ENCODE measurements around the gene STUB1. TPM values are rescaled to one million over a fixed set of nuclear protein-coding genes. Genes with fewer than 3 reads are reported as not detected.

The STUB1 gene
- polyA plus RNA-seq, 4 donors, result 110 to 187 (median 117) TPM

Other genes starting within 250 kb of the STUB1 start
- 10 to 100 TPM; 20.0 to 40.2 (median 32.6) TPM for gene CAPN15, start 152.7 kb upstream of the STUB1 start, polyA plus RNA-seq (ENCODE audit: insufficient read length in 4 of 4)
- gene PRR35, start 120.0 kb upstream of the STUB1 start, polyA plus RNA-seq (ENCODE audit: insufficient read length in 4 of 4), result 10 to 100 TPM in 3 of 4 donors, 1 to 10 TPM in 1; 8.2 to 20.3 (median 16.6) TPM
- gene NHLRC4, start 113.4 kb upstream of the STUB1 start, polyA plus RNA-seq (ENCODE audit: insufficient read length in 4 of 4), result 10 to 100 TPM in 1 of 4 donors, 1 to 10 TPM in 3; 7.3 to 13.7 (median 8.3) TPM
- gene PIGQ, start 110.4 kb upstream of the STUB1 start, polyA plus RNA-seq (ENCODE audit: insufficient read length in 4 of 4), result 10 to 100 TPM; 44.9 to 92.7 (median 76.9) TPM
- 10 to 100 TPM; 15.4 to 32.2 (median 24.8) TPM for gene RAB40C, start 90.3 kb upstream of the STUB1 start, polyA plus RNA-seq (ENCODE audit: insufficient read length in 4 of 4)
- gene WFIKKN1, start 49.4 kb upstream of the STUB1 start, polyA plus RNA-seq (ENCODE audit: insufficient read length in 4 of 4), result 1 to 10 TPM in 3 of 4 donors, under 1 TPM in 1; 0.83 to 3.7 (median 2.3) TPM
- gene METTL26, start 44.1 kb upstream of the STUB1 start, polyA plus RNA-seq (ENCODE audit: insufficient read length in 4 of 4), result 10 to 100 TPM; 40.1 to 81.6 (median 60.1) TPM
- gene MCRIP2, start 38.6 kb upstream of the STUB1 start, polyA plus RNA-seq (ENCODE audit: insufficient read length in 4 of 4), result 10 to 100 TPM; 13.6 to 30.9 (median 25.1) TPM
- gene WDR90, start 31.0 kb upstream of the STUB1 start, polyA plus RNA-seq (ENCODE audit: insufficient read length in 4 of 4), result 10 to 100 TPM; 23.5 to 76.1 (median 52.9) TPM
- gene RHOT2, start 12.3 kb upstream of the STUB1 start, polyA plus RNA-seq (ENCODE audit: insufficient read length in 4 of 4), result 100 to 1,000 TPM in 1 of 4 donors, 10 to 100 TPM in 3; 53.4 to 131 (median 95.7) TPM
- gene RHBDL1, start 4.7 kb upstream of the STUB1 start, polyA plus RNA-seq (ENCODE audit: insufficient read length in 4 of 4), result 1 to 10 TPM; 1.1 to 3.4 (median 1.7) TPM
- gene JMJD8, start 3.9 kb downstream of the STUB1 start, polyA plus RNA-seq (ENCODE audit: insufficient read length in 4 of 4), result 10 to 100 TPM; 55.7 to 85.7 (median 69.2) TPM
- gene WDR24, start 10.0 kb downstream of the STUB1 start, polyA plus RNA-seq (ENCODE audit: insufficient read length in 4 of 4), result 10 to 100 TPM in 3 of 4 donors, 1 to 10 TPM in 1; 9.1 to 18.3 (median 13.1) TPM
- gene FBXL16, start 25.4 kb downstream of the STUB1 start, polyA plus RNA-seq (ENCODE audit: insufficient read length in 4 of 4), result 1 to 10 TPM in 2 of 4 donors, under 1 TPM in 2; 0.69 to 1.7 (median 1.2) TPM
- 10 to 100 TPM in 2 of 4 donors, 1 to 10 TPM in 2; 4.7 to 14.0 (median 11.8) TPM for gene METRN, start 34.7 kb downstream of the STUB1 start, polyA plus RNA-seq (ENCODE audit: insufficient read length in 4 of 4)
- gene ANTKMT, start 40.7 kb downstream of the STUB1 start, polyA plus RNA-seq (ENCODE audit: insufficient read length in 4 of 4), result 10 to 100 TPM; 11.3 to 32.8 (median 21.2) TPM
- 1 to 10 TPM; 1.1 to 4.3 (median 3.4) TPM for gene CCDC78, start 46.0 kb downstream of the STUB1 start, polyA plus RNA-seq (ENCODE audit: insufficient read length in 4 of 4)
- gene HAGHL, start 46.7 kb downstream of the STUB1 start, polyA plus RNA-seq (ENCODE audit: insufficient read length in 4 of 4), result 1 to 10 TPM; 1.9 to 7.7 (median 7.3) TPM
- 10 to 100 TPM; 21.7 to 32.2 (median 27.6) TPM for gene CIAO3, start 60.6 kb downstream of the STUB1 start, polyA plus RNA-seq (ENCODE audit: insufficient read length in 4 of 4)
- gene MSLN, start 80.3 kb downstream of the STUB1 start, polyA plus RNA-seq (ENCODE audit: insufficient read length in 4 of 4), result 10 to 100 TPM; 11.6 to 26.2 (median 20.2) TPM
- 10 to 100 TPM in 3 of 4 donors, 1 to 10 TPM in 1; 9.7 to 18.5 (median 16.5) TPM for gene RPUSD1, start 108.0 kb downstream of the STUB1 start, polyA plus RNA-seq (ENCODE audit: insufficient read length in 4 of 4)
- gene CHTF18, start 108.2 kb downstream of the STUB1 start, polyA plus RNA-seq (ENCODE audit: insufficient read length in 4 of 4), result 10 to 100 TPM; 16.0 to 47.6 (median 28.0) TPM
- under 1 TPM in 3 of 4 donors, not detected in 1; 0.17 to 0.49 (median 0.27) TPM for gene GNG13, start 120.3 kb downstream of the STUB1 start, polyA plus RNA-seq (ENCODE audit: insufficient read length in 4 of 4)

All from left renal cortex interstitium (tissue), 4 donors.